ENCODE data around the gene PLA2G4C. TPM values are rescaled to one million over a fixed set of nuclear protein-coding genes. Genes with fewer than 3 reads are reported as not detected.

PLA2G4C gene
- total and polyA plus RNA-seq, 2 of the 8 experiments (the other 6 are each of a cell fraction or from before 2014, with no cell fraction given), result 14.9 to 20.5 TPM

GRCh38 chr19:48043675-48044258 is 66.8 kb downstream of the PLA2G4C start, which contains the start of gene CABP5:
Gene CABP5, minus strand, starts transcription at chr19:48044079. Its CDS starts 157 bp downstream, at chr19:48043922.
- Histone ChIP-seq H3K18ac (ENCODE audit: extremely low read depth, low read length) (no peak within 1 kb of the TSS), H3K23me2 (ENCODE audit: low read depth, low read length) (peaks cover 2% of the 10 kb centered on the region; the same call in 1 of the 2 replicates), H3K4me2 (ENCODE audit: insufficient read depth in 1 of 2, low read depth in 2 of 2, low read length in 2 of 2) (no peak within 1 kb of the TSS), H3K79me2 (ENCODE audit: control insufficient read depth in 1 of 2, insufficient read depth in 2 of 2, low read length in 2 of 2) (no peaks in the 10 kb centered on the region), H3K27ac (ENCODE audit: low read depth, low read length) (no peak within 1 kb of the TSS; the same call in 1 of the 2 replicates), H2BK15ac (ENCODE audit: low read length) (no peak within 1 kb of the TSS), H2AFZ (ENCODE audit: low read length) (no peak within 1 kb of the TSS), H3K27me3 (replicated peaks in 1 of 4; ENCODE audit: control insufficient read depth in 3 of 4, extremely low read depth in 1 of 4, insufficient read depth in 3 of 4, low read length in 3 of 4) (no peaks in the 10 kb centered on the region), H3K56ac (replicated peaks; ENCODE audit: insufficient read length, low read depth, low read length) (no peak within 1 kb of the TSS), H4K91ac (replicated peaks; ENCODE audit: insufficient read length, low read length) (no peak within 1 kb of the TSS), H3K79me1 (ENCODE audit: low read depth, low read length) (no peaks in the 10 kb centered on the region), H2BK12ac (ENCODE audit: low read depth, low read length) (no peak within 1 kb of the TSS), H3K4ac (replicated peaks; ENCODE audit: insufficient read length, low read depth, low read length) (no peak within 1 kb of the TSS), H3K14ac (ENCODE audit: insufficient read length) (no peak within 1 kb of the TSS), H3K4me1 (replicated peaks in 1 of 4; ENCODE audit: control insufficient read depth in 3 of 4, insufficient read depth in 4 of 4, low read length in 3 of 4) (no peaks in the 10 kb centered on the region), H3K9me3 (ENCODE audit: insufficient read depth in 2 of 2, low read depth in 1 of 2, low read length in 1 of 2) (no peaks in the 10 kb centered on the region), H3K23ac (ENCODE audit: insufficient read length) (no peak within 1 kb of the TSS), H4K20me1 (replicated peaks in 1 of 2; ENCODE audit: control insufficient read depth in 1 of 2, insufficient read depth in 2 of 2, low read length in 2 of 2) (no peaks in the 10 kb centered on the region), H4K8ac (ENCODE audit: extremely low read depth, insufficient read depth, low read length) (no peak within 1 kb of the TSS; the same call in 1 of the 2 replicates), H2BK5ac (ENCODE audit: low read depth, low read length) (no peak within 1 kb of the TSS), H4K5ac (ENCODE audit: insufficient read length, low read depth, low read length) (no peak within 1 kb of the TSS), H2BK120ac (replicated peaks; ENCODE audit: low read depth, low read length) (no peak within 1 kb of the TSS), H3K36me3 (ENCODE audit: control insufficient read depth in 2 of 4, insufficient read depth in 4 of 4, low read length in 3 of 4) (no peaks in the 10 kb centered on the region; a peak in 1 of 8 replicates), H3K9ac (replicated peaks in 1 of 4; ENCODE audit: extremely low read depth in 1 of 4, low read depth in 3 of 4, low read length in 3 of 4) (no peak within 1 kb of the TSS), H3K4me3 (ENCODE audit: extremely low read depth in 1 of 4, insufficient read depth in 2 of 4, low read depth in 3 of 4, low read length in 4 of 4) (no peak within 1 kb of the TSS), H2AK5ac (ENCODE audit: low read depth, low read length) (no peak within 1 kb of the TSS), H2BK20ac (ENCODE audit: low read length) (no peak within 1 kb of the TSS)
- 94% methylated on average over 6 of the region's 10 CpGs; no CpG with 5 or more reads in 1 of the 2 experiments for WGBS, 2 experiments (ENCODE audit: extremely low coverage in 1 of 2, insufficient coverage in 1 of 2, insufficient read length in 1 of 2, insufficient replicate concordance in 2 of 2, low coverage in 1 of 2, low lambda C conversion rate in 2 of 2, missing lambda C conversion rate in 1 of 2)
- CTCF ChIA-PET (ENCODE audit: partially characterized antibody), result interaction anchor here (0.6 to 1.3 kb wide), 5 partner anchors 19 to 64 kb away, joined by 3 to 5 read pairs (median 3); no protein-coding TSS in a partner anchor
- FAIRE-seq (no peak), DNase-seq (ENCODE audit: low read depth in 1 of 2, low spot score in 2 of 2) (no peak)
- POLR2A ChIA-PET (ENCODE audit: partially characterized antibody), result interaction anchor here (1.8 kb wide), 1 partner anchor 22 kb away, joined by 6 read pairs; no protein-coding TSS in a partner anchor
- TF ChIP-seq EP300 (IDR thresholded peaks at IDR 0.05; ENCODE audit: borderline replicate concordance in 1 of 2, low read depth in 2 of 2, low read length in 2 of 2) (no peak), GTF2F1 (IDR thresholded peaks at IDR 0.05; ENCODE audit: borderline replicate concordance, low read depth, low read length) (no peak), SP4 (IDR thresholded peaks at IDR 0.05; ENCODE audit: low read length) (no peak), MAX (IDR thresholded peaks at IDR 0.05) (no peak), POU5F1 (IDR thresholded peaks at IDR 0.05; ENCODE audit: low read depth, low read length) (no peak), SUZ12 (IDR thresholded peaks at IDR 0.05; ENCODE audit: low read length) (no peak), HDAC6 (IDR thresholded peaks at IDR 0.05; ENCODE audit: low read depth, low read length) (no peak), CBX5 (IDR thresholded peaks at IDR 0.05; ENCODE audit: low read depth, low read length) (no peak)
